Calu3 (cell line): ENCODE data around the gene BAZ2A. TPM values are rescaled to one million over a fixed set of nuclear protein-coding genes. Genes with fewer than 3 reads are reported as not detected.

Experiments used
- BruUV-seq: library from RNA; stranded (reverse); fragments of 400-500 nt; replicated peaks from 2 replicates; lab custom pipeline; 2021; lab: Mats Ljungman, UMichigan
- CTCF ChIA-PET: fragments of 300-600 bp; sonication (Branson Sonifier 250); formaldehyde crosslinking; loops from one replicate; lab custom pipeline; 2022; ENCODE audit warnings: antibody characterized with exemption; lab: Charles Lee
- DNase-seq: peaks from one replicate; pipeline ENCODE4 v3.0.0; 2022
- H3K27ac Mint-ChIP-seq: one replicate; pipeline ENCODE4 v1.8.0; 2022; ENCODE audit warnings: mixed read lengths; ENCODE audit not compliant: unreplicated experiment
- H3K27me3 Mint-ChIP-seq: one replicate; pipeline ENCODE4 v1.8.0; 2022; ENCODE audit warnings: mixed read lengths; ENCODE audit not compliant: unreplicated experiment
- H3K36me3 Mint-ChIP-seq: one replicate; pipeline ENCODE4 v1.8.0; 2022; ENCODE audit warnings: mild to moderate bottlenecking, moderate library complexity, mixed read lengths; ENCODE audit not compliant: insufficient read depth, unreplicated experiment
- H3K4me1 Mint-ChIP-seq: one replicate; pipeline ENCODE4 v1.8.0; 2022; ENCODE audit warnings: mild to moderate bottlenecking, low read depth, mixed read lengths; ENCODE audit not compliant: unreplicated experiment
- H3K4me3 Mint-ChIP-seq: one replicate; pipeline ENCODE4 v1.8.0; 2022; ENCODE audit warnings: mild to moderate bottlenecking, low read depth, moderate library complexity, mixed read lengths; ENCODE audit not compliant: unreplicated experiment
- H3K9me3 Mint-ChIP-seq: one replicate; pipeline ENCODE4 v1.8.0; 2022; ENCODE audit warnings: low read depth, mixed read lengths; ENCODE audit not compliant: unreplicated experiment
- intact Hi-C: fragments of 100-400 bp; cut with micrococcal nuclease; formaldehyde crosslinking; loops from one replicate; pipeline ENCODE4 v1.10.0; 2022; ENCODE audit not compliant: unreplicated experiment
- total RNA-seq: library from RNA; stranded (reverse); gene quantifications from 2 replicates; pipeline ENCODE4 v1.2.3, GENCODE V29; 2022
- TF ChIP-seq, protein P1 (sequence below): fragments of 200-600 bp; IDR thresholded peaks from one replicate; pipeline ENCODE4 v1.8.0; 2022; ENCODE audit warnings: antibody characterized with exemption; ENCODE audit not compliant: unreplicated experiment

Gene BAZ2A
- total RNA-seq, 1 experiment from 2014 or later, result 158 TPM

DNA sequence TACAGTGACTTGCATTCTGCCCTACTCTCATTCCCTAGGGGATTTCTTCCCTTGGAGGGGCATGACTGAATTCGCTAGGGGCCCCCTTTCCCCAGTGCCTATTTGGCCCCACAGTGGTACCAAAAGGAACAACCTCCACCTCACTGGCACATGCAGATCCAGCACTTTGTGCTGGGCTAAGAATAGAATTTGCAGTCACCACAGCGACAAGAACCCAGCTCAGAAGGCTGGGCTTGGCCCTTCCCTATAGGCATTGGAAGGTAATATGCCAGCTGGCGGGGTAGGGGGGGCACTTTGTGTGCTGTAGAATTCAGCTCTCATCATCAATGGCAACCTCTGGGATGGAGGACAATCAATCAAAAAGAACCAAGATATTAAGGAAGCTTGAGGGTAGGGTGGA lies 13.9 kb downstream of the BAZ2A start:
- Mint-ChIP-seq H3K4me1 (no peaks in the 10 kb centered on the region), H3K4me3 (no peak overlapping the region), H3K27ac (no peak overlapping the region), H3K9me3 (no peaks in the 10 kb centered on the region), H3K27me3 (no peaks in the 10 kb centered on the region), H3K36me3 (peaks cover 72% of the 10 kb centered on the region)
- intact Hi-C loops, result no loop called here
- TF ChIP-seq, protein P1, sequence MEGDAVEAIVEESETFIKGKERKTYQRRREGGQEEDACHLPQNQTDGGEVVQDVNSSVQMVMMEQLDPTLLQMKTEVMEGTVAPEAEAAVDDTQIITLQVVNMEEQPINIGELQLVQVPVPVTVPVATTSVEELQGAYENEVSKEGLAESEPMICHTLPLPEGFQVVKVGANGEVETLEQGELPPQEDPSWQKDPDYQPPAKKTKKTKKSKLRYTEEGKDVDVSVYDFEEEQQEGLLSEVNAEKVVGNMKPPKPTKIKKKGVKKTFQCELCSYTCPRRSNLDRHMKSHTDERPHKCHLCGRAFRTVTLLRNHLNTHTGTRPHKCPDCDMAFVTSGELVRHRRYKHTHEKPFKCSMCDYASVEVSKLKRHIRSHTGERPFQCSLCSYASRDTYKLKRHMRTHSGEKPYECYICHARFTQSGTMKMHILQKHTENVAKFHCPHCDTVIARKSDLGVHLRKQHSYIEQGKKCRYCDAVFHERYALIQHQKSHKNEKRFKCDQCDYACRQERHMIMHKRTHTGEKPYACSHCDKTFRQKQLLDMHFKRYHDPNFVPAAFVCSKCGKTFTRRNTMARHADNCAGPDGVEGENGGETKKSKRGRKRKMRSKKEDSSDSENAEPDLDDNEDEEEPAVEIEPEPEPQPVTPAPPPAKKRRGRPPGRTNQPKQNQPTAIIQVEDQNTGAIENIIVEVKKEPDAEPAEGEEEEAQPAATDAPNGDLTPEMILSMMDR, result no peak
- CTCF ChIA-PET, result no interaction called here
- BruUV-seq, result no TSS peak
- no peak for DNase-seq

DNA sequence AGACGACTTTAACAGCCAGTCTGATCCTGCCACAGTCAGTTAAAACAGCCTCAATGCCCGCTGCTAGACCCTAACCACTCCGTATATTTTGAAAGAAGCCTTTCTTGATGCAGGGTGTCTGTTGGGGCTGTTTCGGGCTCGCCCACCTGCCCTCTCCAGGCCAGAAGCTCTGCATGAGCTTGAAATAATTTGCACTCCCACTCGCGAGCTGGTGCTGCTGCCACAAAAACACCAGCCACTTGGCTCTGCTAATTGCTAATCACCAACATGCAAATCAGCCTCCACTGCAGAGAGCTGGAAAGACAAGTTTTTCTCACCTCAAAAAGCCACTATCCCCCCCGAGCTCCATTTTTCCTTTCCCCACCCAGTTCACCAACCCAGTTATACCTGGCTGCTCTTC lies 15.5 kb downstream of the BAZ2A start:
- no TSS peak for BruUV-seq

DNA sequence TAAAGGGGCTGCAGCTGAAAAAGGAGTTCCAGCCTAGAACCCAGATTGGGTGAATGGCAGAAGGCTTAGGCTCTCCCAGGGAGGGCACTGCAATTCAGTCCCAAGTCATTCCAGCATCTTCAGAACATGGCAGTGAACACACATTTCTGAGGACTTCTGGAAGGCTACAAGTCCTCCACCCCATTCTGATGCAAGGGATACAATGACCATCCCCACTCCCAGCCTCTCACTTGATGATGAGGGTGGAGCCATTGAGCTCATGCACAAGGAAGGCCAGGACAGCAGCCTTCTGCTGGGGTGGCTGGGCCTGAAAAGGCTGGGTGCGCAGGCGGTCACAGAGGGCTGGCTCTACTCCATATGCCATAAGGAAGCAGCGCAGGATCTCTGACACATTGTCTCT lies 25.8 kb downstream of the BAZ2A start:
- Mint-ChIP-seq H3K4me3 (no peak overlapping the region), H3K4me1 (no peaks in the 10 kb centered on the region), H3K9me3 (no peaks in the 10 kb centered on the region), H3K27ac (no peak overlapping the region), H3K27me3 (no peaks in the 10 kb centered on the region), H3K36me3 (peaks cover 63% of the 10 kb centered on the region)
- intact Hi-C loops, result no loop called here
- no peak for DNase-seq
- TF ChIP-seq, protein P1, result no peak
- CTCF ChIA-PET, result no interaction called here
- no TSS peak for BruUV-seq

More for the DNA sequence above, 15.5 kb downstream of the BAZ2A start:
- CTCF ChIA-PET, result interaction anchor here (0.5 kb wide), 1 partner anchor 956 kb away, joined by 9 read pairs; no protein-coding TSS in a partner anchor
- TF ChIP-seq, protein P1, result no peak
- Mint-ChIP-seq H3K9me3 (no peaks in the 10 kb centered on the region), H3K27ac (no peak overlapping the region), H3K36me3 (peaks cover 88% of the 10 kb centered on the region), H3K4me1 (no peaks in the 10 kb centered on the region), H3K27me3 (no peaks in the 10 kb centered on the region), H3K4me3 (no peak overlapping the region)
- no peak for DNase-seq
- intact Hi-C loops, result no loop called here

DNA sequence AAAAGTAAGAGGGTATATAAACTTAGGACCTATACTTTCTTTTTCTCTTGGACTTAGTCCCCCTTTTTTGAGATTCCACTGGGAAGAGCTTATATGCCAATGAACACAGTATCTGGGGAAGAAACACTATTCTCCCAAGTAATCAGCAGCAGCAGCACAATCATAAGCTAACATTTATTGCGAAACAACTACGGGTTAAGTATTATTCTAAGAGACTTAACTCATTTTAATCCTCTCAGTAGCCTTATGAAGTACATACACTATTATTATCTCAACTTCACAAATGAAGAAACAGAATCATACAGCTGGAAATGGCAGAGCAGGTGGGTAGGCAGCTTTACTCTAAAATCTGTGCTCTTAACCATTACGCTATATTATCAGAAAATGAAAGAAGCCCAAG lies 27.9 kb downstream of the BAZ2A start:
- Mint-ChIP-seq H3K4me1 (no peaks in the 10 kb centered on the region), H3K9me3 (no peaks in the 10 kb centered on the region), H3K4me3 (no peak overlapping the region), H3K27ac (no peak overlapping the region), H3K27me3 (no peaks in the 10 kb centered on the region), H3K36me3 (peaks cover 57% of the 10 kb centered on the region)
- intact Hi-C loops, result no loop called here
- CTCF ChIA-PET, result interaction anchor here (0.6 to 3.5 kb wide), 2 partner anchors 34 to 84 kb away, joined by 3 to 17 read pairs; no protein-coding TSS in a partner anchor
- TF ChIP-seq, protein P1, result no peak
- no peak for DNase-seq
- BruUV-seq, result no TSS peak
